ENCODE data around the gene ZNF474. TPM values are rescaled to one million over a fixed set of nuclear protein-coding genes. Genes with fewer than 3 reads are reported as not detected.

Gene ZNF474
- total RNA-seq, 1 donor from 2014 or later: 0.43 TPM

DNA sequence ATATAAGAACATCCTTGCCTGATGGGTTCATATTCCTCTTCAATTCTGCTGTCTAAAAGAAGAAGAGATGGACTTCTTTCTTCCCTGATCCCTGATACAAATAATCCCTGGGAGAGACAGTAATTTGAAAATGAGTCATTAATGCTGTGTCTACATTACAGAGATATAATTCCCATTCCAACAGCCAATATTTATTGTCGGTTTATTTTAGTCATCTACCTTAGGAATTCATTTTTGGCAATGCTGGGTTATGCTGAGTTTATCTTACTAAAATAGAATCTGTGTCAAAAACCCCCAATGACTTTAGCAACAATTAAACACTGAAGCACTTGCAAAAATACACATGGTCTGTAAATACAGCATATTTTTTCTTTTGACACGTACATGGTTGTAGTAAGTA lies 23.9 kb downstream of the ZNF474 start:
- Mint-ChIP-seq H3K27ac (no peak overlapping the region), H3K36me3 (ENCODE audit: insufficient read depth) (no peaks in the 10 kb centered on the region), H3K4me3 (ENCODE audit: low read depth) (no peak overlapping the region)

DNA sequence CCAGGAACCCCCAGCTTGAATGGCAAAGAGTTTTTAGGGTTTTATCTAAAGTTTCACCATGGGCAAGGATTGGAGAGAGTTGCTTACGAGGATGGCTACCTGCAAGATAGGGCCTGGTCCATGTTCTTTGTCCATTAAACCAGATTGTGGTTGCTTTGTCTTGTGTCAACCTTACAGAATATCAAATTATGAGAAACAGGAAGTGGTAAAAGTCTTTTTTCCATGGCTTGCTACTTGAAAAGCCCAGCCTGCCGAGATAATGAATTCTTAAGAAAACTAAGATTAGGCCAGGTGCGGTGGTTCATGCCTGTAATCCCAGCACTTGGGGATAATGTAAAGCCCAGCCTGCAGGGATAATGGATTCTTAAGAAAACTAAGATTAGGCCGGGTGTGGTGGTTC lies 24.4 kb downstream of the ZNF474 start:
- H3K9me3 Mint-ChIP-seq (ENCODE audit: low read depth): no peaks in the 10 kb centered on the region
- H3K4me1 Mint-ChIP-seq (ENCODE audit: low read depth): peaks cover 3% of the 10 kb centered on the region
- no peak overlapping the region for H3K4me3 Mint-ChIP-seq (ENCODE audit: low read depth)
- TF ChIP-seq, protein P1, sequence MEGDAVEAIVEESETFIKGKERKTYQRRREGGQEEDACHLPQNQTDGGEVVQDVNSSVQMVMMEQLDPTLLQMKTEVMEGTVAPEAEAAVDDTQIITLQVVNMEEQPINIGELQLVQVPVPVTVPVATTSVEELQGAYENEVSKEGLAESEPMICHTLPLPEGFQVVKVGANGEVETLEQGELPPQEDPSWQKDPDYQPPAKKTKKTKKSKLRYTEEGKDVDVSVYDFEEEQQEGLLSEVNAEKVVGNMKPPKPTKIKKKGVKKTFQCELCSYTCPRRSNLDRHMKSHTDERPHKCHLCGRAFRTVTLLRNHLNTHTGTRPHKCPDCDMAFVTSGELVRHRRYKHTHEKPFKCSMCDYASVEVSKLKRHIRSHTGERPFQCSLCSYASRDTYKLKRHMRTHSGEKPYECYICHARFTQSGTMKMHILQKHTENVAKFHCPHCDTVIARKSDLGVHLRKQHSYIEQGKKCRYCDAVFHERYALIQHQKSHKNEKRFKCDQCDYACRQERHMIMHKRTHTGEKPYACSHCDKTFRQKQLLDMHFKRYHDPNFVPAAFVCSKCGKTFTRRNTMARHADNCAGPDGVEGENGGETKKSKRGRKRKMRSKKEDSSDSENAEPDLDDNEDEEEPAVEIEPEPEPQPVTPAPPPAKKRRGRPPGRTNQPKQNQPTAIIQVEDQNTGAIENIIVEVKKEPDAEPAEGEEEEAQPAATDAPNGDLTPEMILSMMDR (IDR thresholded peaks at IDR 0.05; ENCODE audit: unreplicated experiment): no peak
- H3K36me3 Mint-ChIP-seq (ENCODE audit: insufficient read depth): no peaks in the 10 kb centered on the region
- no peak overlapping the region for H3K27ac Mint-ChIP-seq
- peaks cover under 1% of the 10 kb centered on the region for H3K27me3 Mint-ChIP-seq
- no peak for DNase-seq (ENCODE audit: low spot score, unreplicated experiment)

More for the DNA sequence above, 23.9 kb downstream of the ZNF474 start:
- peaks cover 3% of the 10 kb centered on the region for H3K4me1 Mint-ChIP-seq (ENCODE audit: low read depth)
- H3K27me3 Mint-ChIP-seq: no peaks in the 10 kb centered on the region
- no peaks in the 10 kb centered on the region for H3K9me3 Mint-ChIP-seq (ENCODE audit: low read depth)
- DNase-seq (ENCODE audit: low spot score, unreplicated experiment): no peak
- TF ChIP-seq, protein P1 (IDR thresholded peaks at IDR 0.05; ENCODE audit: unreplicated experiment): no peak

DNA sequence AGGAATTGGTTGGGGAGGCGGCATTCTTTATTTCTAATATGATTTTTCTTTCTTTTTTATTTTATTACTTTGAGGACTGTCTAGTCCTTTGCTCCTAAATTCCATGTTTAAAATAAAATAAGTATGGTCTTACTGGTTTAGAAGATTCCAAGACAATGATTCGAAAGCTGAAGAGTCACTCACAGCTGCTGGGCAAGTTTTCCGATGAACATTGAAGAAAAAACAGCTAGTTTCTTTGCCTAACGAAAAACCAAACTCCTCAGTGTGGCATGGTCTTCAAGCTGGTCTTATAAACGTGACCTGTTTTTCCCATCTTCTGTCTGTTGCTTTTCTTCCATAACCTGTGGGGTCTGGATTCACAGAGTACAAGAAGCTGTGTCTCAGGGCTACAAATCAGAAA lies 25.1 kb downstream of the ZNF474 start:
- Mint-ChIP-seq H3K4me1 (ENCODE audit: low read depth) (peaks cover 3% of the 10 kb centered on the region), H3K9me3 (ENCODE audit: low read depth) (no peaks in the 10 kb centered on the region), H3K36me3 (ENCODE audit: insufficient read depth) (no peaks in the 10 kb centered on the region), H3K27me3 (peaks cover 4% of the 10 kb centered on the region), H3K4me3 (ENCODE audit: low read depth) (no peak overlapping the region), H3K27ac (no peak overlapping the region)
- TF ChIP-seq, protein P1 (IDR thresholded peaks at IDR 0.05; ENCODE audit: unreplicated experiment): no peak
- no peak for DNase-seq (ENCODE audit: low spot score, unreplicated experiment)

DNA sequence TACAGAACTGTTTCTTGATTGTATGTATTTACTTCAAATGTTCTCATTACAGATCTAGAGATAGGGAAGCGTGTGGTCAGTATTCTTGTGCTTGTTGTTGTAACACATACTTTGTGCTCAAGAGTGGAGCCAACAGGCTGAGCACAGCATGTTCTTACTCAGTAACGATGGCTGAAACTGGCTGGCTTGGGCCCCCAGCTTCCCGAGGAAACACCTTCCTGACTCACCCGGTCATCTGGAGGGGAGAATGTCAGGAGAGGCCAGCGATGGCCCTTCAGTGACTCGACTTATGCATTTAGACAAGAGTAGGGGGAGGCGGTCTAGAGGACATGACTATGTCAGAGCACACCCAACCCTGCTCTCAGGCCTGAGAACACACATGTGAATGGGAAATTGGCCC lies 25.6 kb downstream of the ZNF474 start:
- DNase-seq (ENCODE audit: low spot score, unreplicated experiment): no peak
- H3K9me3 Mint-ChIP-seq (ENCODE audit: low read depth): peaks cover 1% of the 10 kb centered on the region
- H3K27me3 Mint-ChIP-seq: peaks cover 4% of the 10 kb centered on the region
- H3K36me3 Mint-ChIP-seq (ENCODE audit: insufficient read depth): no peaks in the 10 kb centered on the region
- TF ChIP-seq, protein P1 (IDR thresholded peaks at IDR 0.05; ENCODE audit: unreplicated experiment): no peak
- H3K4me3 Mint-ChIP-seq (ENCODE audit: low read depth): no peak overlapping the region
- no peak overlapping the region for H3K27ac Mint-ChIP-seq
- no peaks in the 10 kb centered on the region for H3K4me1 Mint-ChIP-seq (ENCODE audit: low read depth)

DNA sequence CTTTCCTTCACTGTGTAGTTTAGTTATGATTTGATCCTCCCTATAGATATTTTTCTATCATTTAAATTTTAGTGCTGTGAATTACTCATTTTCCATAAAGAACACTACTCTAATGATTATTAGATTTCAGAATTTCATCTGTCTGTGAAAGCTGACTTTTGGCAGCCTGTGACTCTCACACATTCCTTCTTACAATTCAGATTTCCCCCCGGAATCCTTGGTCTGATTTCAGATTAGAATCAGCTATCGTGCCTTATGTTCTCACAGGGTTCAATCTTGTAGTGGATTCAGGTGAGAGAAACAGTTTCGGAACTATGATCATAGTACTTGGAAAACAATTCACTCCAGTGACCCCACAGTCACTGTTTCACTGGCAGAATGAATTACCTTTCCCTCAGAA lies 26.2 kb downstream of the ZNF474 start:
- no peaks in the 10 kb centered on the region for H3K36me3 Mint-ChIP-seq (ENCODE audit: insufficient read depth)
- peaks cover 4% of the 10 kb centered on the region for H3K27me3 Mint-ChIP-seq
- no peak overlapping the region for H3K27ac Mint-ChIP-seq
- peaks cover 4% of the 10 kb centered on the region for H3K9me3 Mint-ChIP-seq (ENCODE audit: low read depth)
- TF ChIP-seq, protein P1 (IDR thresholded peaks at IDR 0.05; ENCODE audit: unreplicated experiment): no peak
- DNase-seq (ENCODE audit: low spot score, unreplicated experiment): no peak
- no peak overlapping the region for H3K4me3 Mint-ChIP-seq (ENCODE audit: low read depth)
- H3K4me1 Mint-ChIP-seq (ENCODE audit: low read depth): no peaks in the 10 kb centered on the region
